ENCODE data around the gene IL37. TPM values are rescaled to one million over a fixed set of nuclear protein-coding genes. Genes with fewer than 3 reads are reported as not detected.

IL37 gene
- total and polyA plus RNA-seq, 2 donors (not counting 3 experiments of a cell fraction or from before 2014, with no cell fraction given), result not detected

DNA sequence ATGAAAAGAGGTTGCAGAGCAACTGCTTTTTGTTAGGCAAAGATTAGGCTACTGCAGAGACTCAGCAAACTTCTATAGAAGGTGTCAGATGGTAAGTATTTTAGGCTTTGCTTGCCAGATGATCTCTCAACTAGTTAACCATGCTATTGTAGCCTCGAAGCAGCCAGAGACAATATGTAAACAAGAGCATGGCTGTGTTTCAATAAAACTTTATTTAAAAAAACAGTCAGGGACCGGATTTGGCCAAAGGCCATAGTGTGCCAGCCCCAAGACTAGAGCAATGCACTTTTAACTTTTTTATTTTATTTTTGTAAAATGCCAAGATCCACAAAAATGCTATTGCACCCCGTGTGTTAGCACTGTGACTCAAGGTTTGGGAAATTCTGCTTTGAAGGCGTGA, 1.4 kb downstream of the IL37 start:
- Histone ChIP-seq H2AFZ (ENCODE audit: low read depth, low read length) (no peak overlapping the region), H3K36me3 (ENCODE audit: control insufficient read depth in 2 of 2, extremely low read depth in 1 of 2, insufficient read depth in 2 of 2, low read length in 2 of 2) (no peaks in the 10 kb centered on the region), H3K4me2 (ENCODE audit: insufficient read depth, low read length) (no peak overlapping the region), H3K9ac (replicated peaks; ENCODE audit: extremely low read depth, insufficient read depth, low read length) (no peak overlapping the region), H3K27me3 (ENCODE audit: control insufficient read depth in 2 of 2, insufficient read depth in 2 of 2, low read length in 2 of 2) (peaks cover 8 to 18% of the 10 kb centered on the region in 2 experiments), H3K9me1 (replicated peaks; ENCODE audit: control insufficient read depth, extremely low read depth, insufficient read depth, low read length) (no peaks in the 10 kb centered on the region), H3K79me2 (ENCODE audit: control insufficient read depth, insufficient read depth, low read length) (no peaks in the 10 kb centered on the region), H3K4me1 (ENCODE audit: control insufficient read depth, extremely low read depth, insufficient read depth, low read length) (no peaks in the 10 kb centered on the region), H3K4me3 (replicated peaks in 1 of 3; ENCODE audit: insufficient read depth in 1 of 3, low read depth in 1 of 3, low read length in 3 of 3) (no peak overlapping the region), H3K27ac (ENCODE audit: insufficient read depth, low read depth, low read length) (no peak overlapping the region), H4K20me1 (replicated peaks; ENCODE audit: control insufficient read depth, extremely low read depth, insufficient read depth, low read length) (no peaks in the 10 kb centered on the region), H3K9me3 (replicated peaks; ENCODE audit: control insufficient read depth, insufficient read depth, low read length) (no peaks in the 10 kb centered on the region)
- FAIRE-seq (no peak), DNase-seq (ENCODE audit: low read depth, low spot score) (no peak)
- ChIA-PET CTCF (no interaction called here), POLR2A (no interaction called here)
- intact Hi-C loops (cut with micrococcal nuclease) (no loop called here), dilution Hi-C loops (cut with MboI; ENCODE audit: extremely low pct_ligation_motif_present, low sequenced_read_pairs) (no loop called here)
- no TSS peak for BruUV-seq (replicated peaks)
- TF ChIP-seq, protein P1, sequence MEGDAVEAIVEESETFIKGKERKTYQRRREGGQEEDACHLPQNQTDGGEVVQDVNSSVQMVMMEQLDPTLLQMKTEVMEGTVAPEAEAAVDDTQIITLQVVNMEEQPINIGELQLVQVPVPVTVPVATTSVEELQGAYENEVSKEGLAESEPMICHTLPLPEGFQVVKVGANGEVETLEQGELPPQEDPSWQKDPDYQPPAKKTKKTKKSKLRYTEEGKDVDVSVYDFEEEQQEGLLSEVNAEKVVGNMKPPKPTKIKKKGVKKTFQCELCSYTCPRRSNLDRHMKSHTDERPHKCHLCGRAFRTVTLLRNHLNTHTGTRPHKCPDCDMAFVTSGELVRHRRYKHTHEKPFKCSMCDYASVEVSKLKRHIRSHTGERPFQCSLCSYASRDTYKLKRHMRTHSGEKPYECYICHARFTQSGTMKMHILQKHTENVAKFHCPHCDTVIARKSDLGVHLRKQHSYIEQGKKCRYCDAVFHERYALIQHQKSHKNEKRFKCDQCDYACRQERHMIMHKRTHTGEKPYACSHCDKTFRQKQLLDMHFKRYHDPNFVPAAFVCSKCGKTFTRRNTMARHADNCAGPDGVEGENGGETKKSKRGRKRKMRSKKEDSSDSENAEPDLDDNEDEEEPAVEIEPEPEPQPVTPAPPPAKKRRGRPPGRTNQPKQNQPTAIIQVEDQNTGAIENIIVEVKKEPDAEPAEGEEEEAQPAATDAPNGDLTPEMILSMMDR (IDR thresholded peaks at IDR 0.05; ENCODE audit: extremely low read depth in 1 of 2, insufficient read depth in 1 of 2, low read depth in 1 of 2, low read length in 2 of 2), result no peak
- TF ChIP-seq POLR2AphosphoS5 (IDR thresholded peaks at IDR 0.05; ENCODE audit: insufficient read depth, low read depth, low read length), result no peak
- TF ChIP-seq JUN (IDR thresholded peaks at IDR 0.05; ENCODE audit: borderline replicate concordance, insufficient read depth, insufficient read length, low read depth), result no peak
- TF ChIP-seq GATA2 (IDR thresholded peaks at IDR 0.05; ENCODE audit: insufficient read depth, insufficient read length, low read depth, low read length), result no peak
- TF ChIP-seq EZH2 (IDR thresholded peaks at IDR 0.05; ENCODE audit: borderline replicate concordance, low read depth, low read length, severe bottlenecking), result no peak
- TF ChIP-seq, protein P2, sequence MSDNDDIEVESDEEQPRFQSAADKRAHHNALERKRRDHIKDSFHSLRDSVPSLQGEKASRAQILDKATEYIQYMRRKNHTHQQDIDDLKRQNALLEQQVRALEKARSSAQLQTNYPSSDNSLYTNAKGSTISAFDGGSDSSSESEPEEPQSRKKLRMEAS (IDR thresholded peaks at IDR 0.05; ENCODE audit: insufficient read depth, insufficient read length), result no peak
- no peak for TF ChIP-seq MYC (IDR thresholded peaks at IDR 0.05; ENCODE audit: low read depth, low read length)
- TF ChIP-seq POLR2A (IDR thresholded peaks at IDR 0.05; ENCODE audit: low read depth, low read length), result no peak
- TF ChIP-seq FOS (IDR thresholded peaks at IDR 0.05; ENCODE audit: borderline replicate concordance, insufficient read depth, low read length), result no peak

All from endothelial cell of umbilical vein (primary cell).